Cardiac fibroblast (primary cell): ENCODE results near the gene KIRREL3.

Source experiments
- DNase-seq, 2 donors: peaks; one replicate each; pipeline versions ENCODE4 v3.0.0 to v3.0.0-alpha.2; 2010; ENCODE audit warnings: low read depth in 2 of 2
- H3K4me3 ChIP-seq, 2 donors: replicated peaks in 1 of 2; 1 replicate in 1 of 2; 2 replicates in 1 of 2; pipeline ENCODE4 v1.5.1; 2011; ENCODE audit warnings: low read depth in 2 of 2, low read length in 2 of 2, mild to moderate bottlenecking in 2 of 2, moderate library complexity in 1 of 2
- TF ChIP-seq, protein P1 (sequence below): IDR thresholded peaks from one replicate; pipeline ENCODE4 v1.5.1; 2011; ENCODE audit warnings: low read depth, mild to moderate bottlenecking, low read length, inconsistent platforms

KIRREL3 gene

DNA sequence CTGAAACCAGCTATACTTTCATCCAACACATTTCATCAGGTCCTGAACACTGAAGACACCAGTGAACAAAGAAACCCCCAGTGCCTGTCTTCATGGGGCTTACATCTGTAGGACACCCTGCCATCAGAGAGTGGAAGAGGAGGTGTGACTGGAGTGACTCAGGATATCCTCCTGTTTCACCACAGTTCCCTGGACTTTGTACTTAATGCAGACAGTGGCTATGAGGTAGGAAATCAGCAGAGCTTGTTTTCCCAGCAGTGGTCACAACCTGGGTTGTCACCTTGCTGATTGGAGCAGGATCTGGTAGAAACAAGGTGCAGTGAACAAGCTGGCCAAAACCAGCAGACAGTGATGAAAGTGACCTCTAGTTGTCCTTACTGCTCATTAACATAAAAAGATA, 128.8 kb downstream of the KIRREL3 start:
- no peak overlapping the region for H3K4me3 ChIP-seq
- DNase-seq: no peak
- TF ChIP-seq, protein P1, sequence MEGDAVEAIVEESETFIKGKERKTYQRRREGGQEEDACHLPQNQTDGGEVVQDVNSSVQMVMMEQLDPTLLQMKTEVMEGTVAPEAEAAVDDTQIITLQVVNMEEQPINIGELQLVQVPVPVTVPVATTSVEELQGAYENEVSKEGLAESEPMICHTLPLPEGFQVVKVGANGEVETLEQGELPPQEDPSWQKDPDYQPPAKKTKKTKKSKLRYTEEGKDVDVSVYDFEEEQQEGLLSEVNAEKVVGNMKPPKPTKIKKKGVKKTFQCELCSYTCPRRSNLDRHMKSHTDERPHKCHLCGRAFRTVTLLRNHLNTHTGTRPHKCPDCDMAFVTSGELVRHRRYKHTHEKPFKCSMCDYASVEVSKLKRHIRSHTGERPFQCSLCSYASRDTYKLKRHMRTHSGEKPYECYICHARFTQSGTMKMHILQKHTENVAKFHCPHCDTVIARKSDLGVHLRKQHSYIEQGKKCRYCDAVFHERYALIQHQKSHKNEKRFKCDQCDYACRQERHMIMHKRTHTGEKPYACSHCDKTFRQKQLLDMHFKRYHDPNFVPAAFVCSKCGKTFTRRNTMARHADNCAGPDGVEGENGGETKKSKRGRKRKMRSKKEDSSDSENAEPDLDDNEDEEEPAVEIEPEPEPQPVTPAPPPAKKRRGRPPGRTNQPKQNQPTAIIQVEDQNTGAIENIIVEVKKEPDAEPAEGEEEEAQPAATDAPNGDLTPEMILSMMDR: no peak

DNA sequence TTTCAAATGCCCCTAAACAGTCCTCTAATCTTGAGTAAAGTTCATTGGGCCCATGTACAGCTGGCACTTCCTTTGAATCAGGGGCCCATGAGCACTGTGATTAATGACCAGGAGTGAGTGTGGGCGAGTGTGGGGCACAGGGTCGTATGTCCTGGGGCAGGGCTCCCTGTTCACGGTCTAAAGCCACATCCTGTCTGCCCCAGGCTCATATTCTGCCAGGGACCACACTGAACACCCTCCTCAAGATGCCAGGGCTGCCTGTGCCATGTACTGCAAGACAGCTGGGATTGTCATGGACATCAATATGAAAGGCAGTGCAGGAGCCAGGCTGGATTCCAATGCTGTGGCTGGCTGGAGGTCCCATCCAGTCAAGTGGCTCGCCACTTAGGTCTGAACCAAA, 130.5 kb downstream of the KIRREL3 start:
- TF ChIP-seq, protein P1: no peak
- H3K4me3 ChIP-seq: no peak overlapping the region
- no peak for DNase-seq

DNA sequence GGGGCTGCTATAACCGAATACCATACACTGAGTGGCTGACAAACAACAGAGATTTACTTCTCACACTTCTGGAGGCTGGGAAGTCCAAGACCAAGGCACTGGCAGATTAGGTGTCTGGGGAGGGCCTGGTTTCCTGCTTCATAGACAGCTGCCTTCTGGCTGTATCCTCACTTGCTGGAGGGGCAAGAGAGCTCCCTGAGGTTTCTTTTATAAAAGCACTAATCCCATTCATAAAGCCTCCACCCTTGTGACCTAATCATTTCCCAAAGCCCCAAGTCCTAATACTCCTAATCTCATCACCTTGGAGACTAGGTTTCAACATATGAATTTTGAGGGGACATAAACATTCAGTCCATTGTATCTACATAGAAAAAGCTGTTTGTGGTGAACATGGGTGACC, 131.8 kb downstream of the KIRREL3 start:
- DNase-seq: no peak
- TF ChIP-seq, protein P1: no peak
- no peak overlapping the region for H3K4me3 ChIP-seq

GRCh38 chr11:126864934-126865333, 135.6 kb downstream of the KIRREL3 start:
- TF ChIP-seq, protein P1: no peak
- H3K4me3 ChIP-seq: no peak overlapping the region
- DNase-seq: no peak

DNA sequence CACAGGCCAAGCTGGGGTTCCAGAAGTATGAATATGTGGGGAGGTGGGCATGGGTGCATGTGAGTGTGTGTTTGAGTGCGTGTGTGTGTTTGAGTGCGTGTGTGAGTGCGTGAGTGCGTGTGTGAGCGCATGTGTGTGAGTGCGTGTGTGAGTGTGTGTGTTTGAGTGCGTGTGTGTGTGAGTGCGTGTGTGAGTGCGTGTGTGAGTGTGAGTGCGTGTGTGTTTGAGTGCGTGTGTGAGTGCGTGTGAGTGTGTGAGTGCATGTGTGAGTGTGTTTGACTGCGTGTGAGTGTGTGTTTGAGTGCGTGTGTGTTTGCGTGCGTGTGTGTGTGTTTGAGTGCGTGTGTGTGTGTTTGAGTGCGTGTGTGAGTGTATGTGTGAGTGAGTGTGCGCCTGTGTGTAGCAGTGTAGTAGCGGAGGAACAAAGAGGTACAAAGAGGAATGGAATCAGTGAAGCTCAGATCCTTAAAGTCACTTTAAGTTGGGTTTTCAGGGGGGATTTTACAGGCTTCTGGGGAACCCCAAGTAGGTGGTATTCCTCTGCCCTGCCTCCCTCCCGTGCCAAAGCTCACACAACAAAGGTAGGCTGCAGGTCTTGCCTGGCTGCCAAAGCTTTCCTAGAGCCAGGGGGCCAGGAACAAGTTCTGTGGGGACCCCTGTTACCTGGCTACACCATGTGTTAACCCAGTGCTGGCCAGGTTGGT, 137.1 kb downstream of the KIRREL3 start:
- H3K4me3 ChIP-seq: no peak overlapping the region
- TF ChIP-seq, protein P1: no peak
- no peak for DNase-seq

- TF ChIP-seq, protein P1: no peak
- no peak overlapping the region for H3K4me3 ChIP-seq
- no peak for DNase-seq
Observed at GRCh38 chr11:126862664-126863243, 137.8 kb downstream of the KIRREL3 start.
